ENCODE results near the gene FOXK1. TPM values are rescaled to one million over a fixed set of nuclear protein-coding genes. Genes with fewer than 3 reads are reported as not detected.
"Not testable (repeated sequence)": the region's sequence is repeated elsewhere in the genome, so short reads cannot be mapped to it uniquely, and the experiment has no call there.

The FOXK1 gene
- total RNA-seq: 10 to 100 TPM; 30.0 to 33.9 TPM

DNA sequence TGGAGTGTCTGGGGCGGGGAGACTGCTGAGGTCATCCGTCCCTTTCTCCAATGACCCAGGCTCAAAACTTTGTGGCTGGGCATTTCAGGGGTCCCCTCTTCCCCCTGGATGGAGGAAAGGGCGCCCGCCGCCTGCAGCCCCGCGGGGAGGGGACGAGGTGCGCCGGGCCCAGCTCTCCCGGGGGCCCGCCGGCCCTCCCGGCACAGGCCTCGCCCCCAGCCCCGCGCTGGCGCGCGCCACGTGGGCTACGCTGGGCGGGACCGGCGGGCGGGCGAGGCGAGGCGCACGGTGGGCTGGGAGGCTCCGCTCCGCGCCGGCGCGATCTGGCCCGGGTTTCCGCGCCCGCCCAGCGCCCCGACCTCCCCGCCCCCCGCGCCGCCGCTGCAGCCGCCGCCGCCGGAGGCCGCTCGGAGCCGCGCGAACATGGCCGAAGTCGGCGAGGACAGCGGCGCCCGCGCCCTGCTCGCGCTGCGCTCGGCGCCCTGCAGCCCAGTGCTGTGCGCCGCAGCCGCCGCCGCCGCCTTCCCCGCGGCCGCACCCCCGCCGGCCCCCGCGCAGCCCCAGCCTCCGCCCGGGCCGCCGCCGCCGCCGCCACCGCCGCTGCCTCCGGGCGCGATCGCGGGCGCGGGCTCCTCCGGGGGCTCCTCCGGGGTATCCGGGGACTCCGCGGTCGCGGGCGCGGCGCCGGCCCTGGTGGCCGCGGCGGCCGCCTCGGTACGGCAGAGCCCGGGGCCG is at the start of gene FOXK1:
Gene FOXK1 (plus strand): TSS at position 410 of the 735 bp plus-strand sequence. CDS start 14 bp downstream, at position 424.
- no peaks in the 10 kb centered on the region for H3K27me3 Mint-ChIP-seq
- ATAC-seq (peak; percentile 78), DNase-seq (peak; percentile 90)
- H3K36me3 Mint-ChIP-seq (ENCODE audit: low read depth): peaks cover 14% of the 10 kb centered on the region
- POLR2A ChIA-PET: interaction anchor here (2.2 kb wide), 1 partner anchor 41 kb away, joined by 16 read pairs; no protein-coding TSS in a partner anchor
- H3K4me3 Mint-ChIP-seq: peak within 1 kb of the TSS; percentile 91
- CTCF ChIA-PET: interaction anchor here (0.7 to 1.0 kb wide), 3 partner anchors 41 to 1044 kb away, joined by 3 to 4 read pairs (median 3); no protein-coding TSS in a partner anchor
- H3K9me3 Mint-ChIP-seq (ENCODE audit: low read depth): no peaks in the 10 kb centered on the region
- H3K27ac Mint-ChIP-seq: peak within 1 kb of the TSS; percentile 98
- H3K4me1 Mint-ChIP-seq: peaks cover 30% of the 10 kb centered on the region
- intact Hi-C loops (cut with DNase I, micrococcal nuclease): loop anchor here (1.0 to 2.0 kb wide), 5 partner anchors 41 to 201 kb away; partner anchors contain the start of genes AP5Z1 (in 1 of the 2) and RADIL (in 1 of the 2)

- ChIA-PET POLR2A (no interaction called here), CTCF (interaction anchor here (0.8 to 1.3 kb wide), 4 partner anchors 8 to 115 kb away, joined by 3 to 4 read pairs (median 4); no protein-coding TSS in a partner anchor)
- H3K27ac Mint-ChIP-seq: no peak overlapping the region
- peak; percentile 56 for DNase-seq
- intact Hi-C loops (cut with DNase I, micrococcal nuclease): loop anchor here in 1 of 2 experiments (1.0 kb wide), 1 partner anchor 22 kb away; no protein-coding TSS in a partner anchor
- peak; percentile 97 for ATAC-seq
- H3K4me3 Mint-ChIP-seq: no peak overlapping the region
- no peaks in the 10 kb centered on the region for H3K36me3 Mint-ChIP-seq (ENCODE audit: low read depth)
- H3K4me1 Mint-ChIP-seq: no peaks in the 10 kb centered on the region
- no peaks in the 10 kb centered on the region for H3K9me3 Mint-ChIP-seq (ENCODE audit: low read depth)
- no peaks in the 10 kb centered on the region for H3K27me3 Mint-ChIP-seq
These were observed 49.1 kb upstream of the FOXK1 start for GRCh38 chr7:4633012-4633411.

- Mint-ChIP-seq H3K4me3 (no peak overlapping the region), H3K4me1 (peaks cover 4% of the 10 kb centered on the region), H3K9me3 (ENCODE audit: low read depth) (no peaks in the 10 kb centered on the region), H3K27ac (no peak overlapping the region), H3K36me3 (ENCODE audit: low read depth) (no peaks in the 10 kb centered on the region), H3K27me3 (no peaks in the 10 kb centered on the region)
- intact Hi-C loops (cut with DNase I, micrococcal nuclease): no loop called here
- CTCF ChIA-PET: interaction anchor here (0.8 to 1.1 kb wide), 2 partner anchors 14 to 141 kb away, joined by 3 to 4 read pairs; partner anchors contain the start of gene AP5Z1
- DNase-seq (no peak), ATAC-seq (no peak)
- POLR2A ChIA-PET: interaction anchor here (0.6 kb wide), 1 partner anchor 141 kb away, joined by 3 read pairs; the partner anchor contains the start of gene AP5Z1
These were observed 47.9 kb upstream of the FOXK1 start for GRCh38 chr7:4634166-4634565.

DNA sequence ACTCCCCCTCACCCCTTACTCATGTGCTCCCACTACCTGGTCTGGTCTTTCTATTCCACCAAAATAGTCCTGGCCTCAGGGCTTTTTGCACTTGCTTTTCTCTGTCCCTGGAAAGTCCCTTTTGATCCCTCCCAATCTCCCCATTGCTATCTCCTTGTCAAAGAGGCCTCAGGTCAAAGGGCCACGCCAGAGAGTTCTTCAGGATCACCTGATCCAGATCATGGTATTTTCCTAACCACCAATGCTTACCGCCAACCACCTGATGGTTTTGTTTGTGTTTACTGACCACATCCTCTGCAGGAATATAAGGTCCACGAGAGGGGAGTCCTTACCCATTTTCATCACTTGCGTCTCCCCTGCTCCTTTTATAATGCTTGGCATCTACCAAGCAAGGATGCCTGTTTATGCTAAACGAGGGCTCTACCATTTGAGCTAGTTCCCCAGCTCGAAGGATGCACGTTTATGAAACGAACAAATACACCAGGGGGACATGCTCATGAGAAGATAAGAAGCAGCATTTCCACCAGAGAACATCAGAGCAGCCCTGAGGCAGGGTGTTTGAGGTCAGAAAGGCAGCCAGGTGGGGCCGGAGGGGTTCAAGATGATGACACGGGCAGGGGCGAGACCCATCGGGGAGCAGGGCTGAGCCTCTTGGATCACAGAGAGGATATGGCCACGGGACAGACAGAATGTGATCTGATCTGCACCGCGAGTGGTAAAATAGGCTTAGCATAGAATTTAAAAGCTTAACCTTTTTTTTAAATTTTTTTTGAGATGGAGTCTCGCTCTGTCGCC is 43.1 kb upstream of the FOXK1 start:
- intact Hi-C loops (cut with DNase I, micrococcal nuclease): no loop called here
- H3K4me1 Mint-ChIP-seq: peaks cover 9% of the 10 kb centered on the region
- ChIA-PET POLR2A (no interaction called here), CTCF (no interaction called here)
- DNase-seq (no peak), ATAC-seq (no peak)
- H3K36me3 Mint-ChIP-seq (ENCODE audit: low read depth): peaks cover 5% of the 10 kb centered on the region
- H3K27me3 Mint-ChIP-seq: no peaks in the 10 kb centered on the region
- H3K4me3 Mint-ChIP-seq: no peak overlapping the region
- H3K9me3 Mint-ChIP-seq (ENCODE audit: low read depth): no peaks in the 10 kb centered on the region
- H3K27ac Mint-ChIP-seq: no peak overlapping the region

DNA sequence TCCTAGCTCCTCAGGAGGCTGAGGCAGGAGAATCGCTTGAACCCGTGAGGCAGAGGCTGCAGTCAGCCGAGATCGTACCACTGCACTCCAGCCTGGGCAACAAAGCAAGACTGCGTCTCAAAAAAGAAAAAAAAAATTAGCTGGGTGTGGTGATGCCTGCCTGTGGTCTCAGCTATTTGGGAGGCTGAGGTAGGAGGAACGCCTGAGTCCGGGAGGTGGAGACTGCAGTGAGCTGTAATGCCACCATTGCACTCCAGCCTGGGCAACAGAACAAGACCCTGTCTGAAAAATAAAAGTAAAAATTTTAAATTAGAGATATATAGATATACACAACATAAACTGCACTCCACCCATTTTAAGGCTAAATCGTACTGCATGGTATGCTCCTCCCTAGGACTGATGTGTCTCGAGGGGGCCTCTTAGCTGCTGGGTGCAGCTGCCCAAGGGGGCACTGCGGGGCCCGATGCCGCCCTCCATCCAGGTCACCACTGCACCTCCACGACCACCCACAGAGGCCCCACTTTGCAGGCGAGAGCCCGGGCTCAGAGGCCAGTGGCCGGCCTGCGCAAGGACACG is 40.9 kb upstream of the FOXK1 start:
- peaks cover 5% of the 10 kb centered on the region for H3K36me3 Mint-ChIP-seq (ENCODE audit: low read depth)
- peaks cover 9% of the 10 kb centered on the region for H3K4me1 Mint-ChIP-seq
- no peaks in the 10 kb centered on the region for H3K27me3 Mint-ChIP-seq
- CTCF ChIA-PET: interaction anchor here (0.6 to 1.6 kb wide), 8 partner anchors 9 to 360 kb away, joined by 3 to 10 read pairs (median 4); no protein-coding TSS in a partner anchor
- DNase-seq (peak; percentile 37), ATAC-seq (peak; percentile 39)
- H3K9me3 Mint-ChIP-seq (ENCODE audit: low read depth): no peaks in the 10 kb centered on the region
- POLR2A ChIA-PET: interaction anchor here (0.6 to 1.8 kb wide), 8 partner anchors 38 to 944 kb away, joined by 3 to 16 read pairs (median 4); partner anchors contain the start of genes AP5Z1 and FOXK1
- intact Hi-C loops (cut with DNase I, micrococcal nuclease): loop anchor here (1.0 to 10.0 kb wide), 7 partner anchors 30 to 554 kb away; partner anchors contain the start of genes AP5Z1 (in 2 of the 2), FOXK1 (in 1 of the 2) and WIPI2 (in 1 of the 2)
- peak overlapping the region; percentile 65 for H3K27ac Mint-ChIP-seq
- H3K4me3 Mint-ChIP-seq: peak overlapping the region; percentile 71

DNA sequence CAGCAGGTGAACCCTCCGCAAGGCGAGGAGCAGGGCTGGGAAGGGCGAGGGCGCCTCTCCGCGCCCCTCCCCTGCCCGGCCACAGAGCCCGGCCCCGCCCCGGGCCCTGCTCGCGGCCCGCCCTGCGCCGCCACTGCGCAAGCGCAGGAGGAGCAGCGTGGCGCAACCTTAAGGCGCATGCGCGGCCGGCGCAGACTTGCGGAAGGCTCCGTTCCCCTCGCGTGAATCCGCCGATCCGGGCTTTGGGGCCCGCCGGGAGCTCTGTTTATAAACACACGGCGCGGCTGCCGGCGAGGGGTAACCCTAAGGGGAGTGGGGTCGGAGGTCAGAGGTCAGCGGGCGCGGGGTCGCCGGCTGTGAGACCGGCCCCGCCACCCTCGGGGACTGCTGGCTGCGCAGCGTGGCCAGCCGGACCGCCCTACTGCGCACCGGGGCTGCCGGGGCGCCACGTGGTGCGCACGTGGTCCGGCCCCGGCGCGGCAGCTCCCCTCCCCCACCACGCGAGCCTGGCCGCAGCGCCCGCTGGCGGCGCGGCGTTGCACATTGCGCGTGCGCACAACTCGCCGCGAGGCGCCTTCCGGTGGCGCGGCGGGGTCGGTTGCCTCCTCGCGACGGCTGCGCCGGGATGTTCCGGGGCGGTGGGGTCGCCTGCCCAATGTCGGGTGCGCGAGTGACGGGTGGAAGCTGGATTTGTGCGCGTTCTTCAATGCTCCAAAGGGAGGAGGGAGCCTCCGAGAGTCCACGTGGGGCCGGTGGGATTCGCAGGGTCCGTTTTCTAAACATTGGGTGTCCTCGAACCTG is 40.2 kb upstream of the FOXK1 start:
- no peaks in the 10 kb centered on the region for H3K27me3 Mint-ChIP-seq
- no peaks in the 10 kb centered on the region for H3K9me3 Mint-ChIP-seq (ENCODE audit: low read depth)
- peaks cover 5% of the 10 kb centered on the region for H3K36me3 Mint-ChIP-seq (ENCODE audit: low read depth)
- CTCF ChIA-PET: interaction anchor here (0.6 to 1.6 kb wide), 9 partner anchors 10 to 359 kb away, joined by 3 to 10 read pairs (median 4); partner anchors contain the start of gene RADIL
- H3K27ac Mint-ChIP-seq: peak overlapping the region; percentile 95
- H3K4me1 Mint-ChIP-seq: peaks cover 9% of the 10 kb centered on the region
- intact Hi-C loops (cut with DNase I, micrococcal nuclease): loop anchor here (1.0 to 10.0 kb wide), 10 partner anchors 21 to 553 kb away; partner anchors contain the start of genes AP5Z1 (in 2 of the 2), FOXK1 (in 1 of the 2), RADIL (in 1 of the 2) and WIPI2 (in 1 of the 2)
- H3K4me3 Mint-ChIP-seq: peak overlapping the region; percentile 91
- DNase-seq (peak; percentile 97), ATAC-seq (peak; percentile 89)
- POLR2A ChIA-PET: interaction anchor here (0.6 to 1.8 kb wide), 8 partner anchors 38 to 944 kb away, joined by 3 to 16 read pairs (median 4); partner anchors contain the start of genes AP5Z1 and FOXK1

GRCh38 chr7:4642468-4643203 is 39.5 kb upstream of the FOXK1 start:
- no peaks in the 10 kb centered on the region for H3K27me3 Mint-ChIP-seq
- H3K4me1 Mint-ChIP-seq: peaks cover 9% of the 10 kb centered on the region
- H3K36me3 Mint-ChIP-seq (ENCODE audit: low read depth): peaks cover 5% of the 10 kb centered on the region
- peak overlapping the region; percentile 95 for H3K27ac Mint-ChIP-seq
- CTCF ChIA-PET: interaction anchor here (0.7 to 1.6 kb wide), 5 partner anchors 41 to 241 kb away, joined by 3 to 10 read pairs (median 3); partner anchors contain the start of genes AP5Z1 and RADIL
- no peaks in the 10 kb centered on the region for H3K9me3 Mint-ChIP-seq (ENCODE audit: low read depth)
- peak; percentile 14 for DNase-seq
- ATAC-seq: no peak
- H3K4me3 Mint-ChIP-seq: peak overlapping the region; percentile 91
- intact Hi-C loops (cut with DNase I, micrococcal nuclease): loop anchor here (1.0 to 10.0 kb wide), 5 partner anchors 20 to 552 kb away; partner anchors contain the start of genes RADIL (in 1 of the 2) and WIPI2 (in 1 of the 2)
- POLR2A ChIA-PET: interaction anchor here (1.5 to 1.8 kb wide), 2 partner anchors 39 to 133 kb away, joined by 10 to 16 read pairs; partner anchors contain the start of genes AP5Z1 and FOXK1

DNA sequence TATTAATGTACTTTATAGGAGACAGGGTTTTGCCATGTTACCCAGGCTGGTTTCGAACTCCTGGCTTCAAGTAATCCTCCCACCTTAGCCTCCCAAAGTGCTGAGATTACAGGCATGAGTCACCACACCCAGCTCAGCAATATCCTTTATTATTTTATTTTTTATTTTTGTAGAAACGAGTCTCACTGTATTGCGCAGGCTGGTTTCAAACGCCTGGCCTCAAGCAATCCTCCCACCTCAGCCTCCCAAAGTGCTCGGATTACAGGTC is 39.0 kb upstream of the FOXK1 start:
- H3K4me1 Mint-ChIP-seq; ATAC-seq; H3K27ac Mint-ChIP-seq; H3K9me3 Mint-ChIP-seq (ENCODE audit: low read depth); H3K36me3 Mint-ChIP-seq (ENCODE audit: low read depth); DNase-seq; POLR2A ChIA-PET; H3K27me3 Mint-ChIP-seq: not testable (repeated sequence)
- peak overlapping the region; percentile 91 for H3K4me3 Mint-ChIP-seq
- intact Hi-C loops (cut with DNase I, micrococcal nuclease): loop anchor here (2.0 to 10.0 kb wide), 3 partner anchors 20 to 552 kb away; partner anchors contain the start of gene WIPI2 (in 1 of the 2)
- CTCF ChIA-PET: interaction anchor here (1.1 to 1.2 kb wide), 3 partner anchors 103 to 240 kb away, joined by 3 to 5 read pairs (median 3); partner anchors contain the start of genes AP5Z1 and RADIL

GRCh38 chr7:4645246-4645645 is 36.8 kb upstream of the FOXK1 start:
- no peak for DNase-seq
- no peak for ATAC-seq
- intact Hi-C loops (cut with DNase I, micrococcal nuclease): loop anchor here in 1 of 2 experiments (10.0 kb wide), 1 partner anchor 550 kb away; the partner anchor contains the start of gene WIPI2
- Mint-ChIP-seq H3K27ac (no peak overlapping the region), H3K4me1 (peaks cover 5% of the 10 kb centered on the region), H3K36me3 (ENCODE audit: low read depth) (peaks cover 5% of the 10 kb centered on the region), H3K27me3 (no peaks in the 10 kb centered on the region), H3K9me3 (ENCODE audit: low read depth) (no peaks in the 10 kb centered on the region), H3K4me3 (no peak overlapping the region)
- ChIA-PET POLR2A (interaction anchor here (0.6 kb wide), 1 partner anchor 12 kb away, joined by 4 read pairs; no protein-coding TSS in a partner anchor), CTCF (interaction anchor here (0.6 kb wide), 1 partner anchor 104 kb away, joined by 3 read pairs; no protein-coding TSS in a partner anchor)

Measured in activated CD4-positive, alpha-beta T cell treated with anti-CD3 and anti-CD28 coated beads for 36 hours (primary cell).